RWPE2 (cell line): ENCODE measurements around the gene SYNPO2L.
"Not testable (repeated sequence)": the region's sequence is repeated elsewhere in the genome, so short reads cannot be mapped to it uniquely, and the experiment has no call there.

Source experiments
- ATAC-seq: fragments of 200-7000 bp; cut with Tn5 transposase; 3 replicates; pipeline ENCODE4 v1.9.1; 2021; ENCODE audit warnings: low read depth
- DNase-seq: peaks from one replicate; pipeline ENCODE4 v3.0.0-alpha.2; 2020; ENCODE audit warnings: low spot score
- H3K27ac ChIP-seq: fragments of 450-650 bp; 2 replicates; pipeline ENCODE4 v1.5.1; 2017; ENCODE audit warnings: mild to moderate bottlenecking; ENCODE audit not compliant: poor library complexity, severe bottlenecking
- H3K27me3 ChIP-seq: fragments of 250-450 bp; sonication (Bioruptor Pico); 2 replicates; pipeline ENCODE4 v1.5.1; 2021; ENCODE audit warnings: mild to moderate bottlenecking, moderate library complexity; ENCODE audit not compliant: insufficient read depth, poor library complexity, severe bottlenecking
- H3K36me3 ChIP-seq: fragments of 250-450 bp; sonication (Bioruptor Pico); 2 replicates; pipeline ENCODE4 v1.5.1; 2020; ENCODE audit warnings: low read depth, mild to moderate bottlenecking, moderate library complexity
- H3K4me1 ChIP-seq: fragments of 250-450 bp; sonication (Bioruptor Pico); 2 replicates; pipeline ENCODE4 v1.5.1; 2021; ENCODE audit warnings: mild to moderate bottlenecking, moderate library complexity; ENCODE audit not compliant: insufficient read depth, poor library complexity, severe bottlenecking
- H3K4me3 ChIP-seq: fragments of 250-450 bp; sonication (Bioruptor Pico); 2 replicates; pipeline ENCODE4 v1.5.1; 2021; ENCODE audit warnings: mild to moderate bottlenecking, moderate library complexity; ENCODE audit not compliant: severe bottlenecking
- H3K9me3 ChIP-seq: fragments of 250-450 bp; sonication (Bioruptor Pico); 2 replicates; pipeline ENCODE4 v1.5.1; 2021; ENCODE audit warnings: mild to moderate bottlenecking, moderate library complexity; ENCODE audit not compliant: severe bottlenecking
- TF ChIP-seq, protein P1 (sequence below): fragments of 450-650 bp; IDR thresholded peaks from one replicate; pipeline ENCODE4 v1.5.1; 2017; ENCODE audit warnings: mild to moderate bottlenecking, moderate library complexity; ENCODE audit not compliant: poor library complexity, severe bottlenecking

The SYNPO2L gene, protein sequence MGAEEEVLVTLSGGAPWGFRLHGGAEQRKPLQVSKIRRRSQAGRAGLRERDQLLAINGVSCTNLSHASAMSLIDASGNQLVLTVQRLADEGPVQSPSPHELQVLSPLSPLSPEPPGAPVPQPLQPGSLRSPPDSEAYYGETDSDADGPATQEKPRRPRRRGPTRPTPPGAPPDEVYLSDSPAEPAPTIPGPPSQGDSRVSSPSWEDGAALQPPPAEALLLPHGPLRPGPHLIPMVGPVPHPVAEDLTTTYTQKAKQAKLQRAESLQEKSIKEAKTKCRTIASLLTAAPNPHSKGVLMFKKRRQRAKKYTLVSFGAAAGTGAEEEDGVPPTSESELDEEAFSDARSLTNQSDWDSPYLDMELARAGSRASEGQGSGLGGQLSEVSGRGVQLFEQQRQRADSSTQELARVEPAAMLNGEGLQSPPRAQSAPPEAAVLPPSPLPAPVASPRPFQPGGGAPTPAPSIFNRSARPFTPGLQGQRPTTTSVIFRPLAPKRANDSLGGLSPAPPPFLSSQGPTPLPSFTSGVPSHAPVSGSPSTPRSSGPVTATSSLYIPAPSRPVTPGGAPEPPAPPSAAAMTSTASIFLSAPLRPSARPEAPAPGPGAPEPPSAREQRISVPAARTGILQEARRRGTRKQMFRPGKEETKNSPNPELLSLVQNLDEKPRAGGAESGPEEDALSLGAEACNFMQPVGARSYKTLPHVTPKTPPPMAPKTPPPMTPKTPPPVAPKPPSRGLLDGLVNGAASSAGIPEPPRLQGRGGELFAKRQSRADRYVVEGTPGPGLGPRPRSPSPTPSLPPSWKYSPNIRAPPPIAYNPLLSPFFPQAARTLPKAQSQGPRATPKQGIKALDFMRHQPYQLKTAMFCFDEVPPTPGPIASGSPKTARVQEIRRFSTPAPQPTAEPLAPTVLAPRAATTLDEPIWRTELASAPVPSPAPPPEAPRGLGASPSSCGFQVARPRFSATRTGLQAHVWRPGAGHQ

DNA sequence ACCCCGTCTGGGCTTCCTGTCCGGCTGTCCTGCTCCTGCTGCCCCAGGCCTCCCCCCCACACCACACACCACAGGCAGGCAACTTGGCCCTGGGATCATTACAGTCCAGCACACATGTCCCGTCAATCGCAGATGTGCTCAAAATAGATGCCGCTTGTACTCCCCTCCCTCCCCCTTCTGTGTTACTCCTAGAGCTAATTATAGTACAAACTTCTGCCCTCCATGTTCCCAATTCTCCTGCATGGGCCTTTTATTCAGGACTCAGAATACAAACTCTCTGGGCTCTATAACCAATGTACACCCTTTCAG lies at the start of gene SYNPO2L:
Gene SYNPO2L (minus strand): TSS at position 40 of the 309 bp plus-strand sequence. CDS start 107 bp downstream, outside the sequence.
- TF ChIP-seq, protein P1, sequence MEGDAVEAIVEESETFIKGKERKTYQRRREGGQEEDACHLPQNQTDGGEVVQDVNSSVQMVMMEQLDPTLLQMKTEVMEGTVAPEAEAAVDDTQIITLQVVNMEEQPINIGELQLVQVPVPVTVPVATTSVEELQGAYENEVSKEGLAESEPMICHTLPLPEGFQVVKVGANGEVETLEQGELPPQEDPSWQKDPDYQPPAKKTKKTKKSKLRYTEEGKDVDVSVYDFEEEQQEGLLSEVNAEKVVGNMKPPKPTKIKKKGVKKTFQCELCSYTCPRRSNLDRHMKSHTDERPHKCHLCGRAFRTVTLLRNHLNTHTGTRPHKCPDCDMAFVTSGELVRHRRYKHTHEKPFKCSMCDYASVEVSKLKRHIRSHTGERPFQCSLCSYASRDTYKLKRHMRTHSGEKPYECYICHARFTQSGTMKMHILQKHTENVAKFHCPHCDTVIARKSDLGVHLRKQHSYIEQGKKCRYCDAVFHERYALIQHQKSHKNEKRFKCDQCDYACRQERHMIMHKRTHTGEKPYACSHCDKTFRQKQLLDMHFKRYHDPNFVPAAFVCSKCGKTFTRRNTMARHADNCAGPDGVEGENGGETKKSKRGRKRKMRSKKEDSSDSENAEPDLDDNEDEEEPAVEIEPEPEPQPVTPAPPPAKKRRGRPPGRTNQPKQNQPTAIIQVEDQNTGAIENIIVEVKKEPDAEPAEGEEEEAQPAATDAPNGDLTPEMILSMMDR: no peak
- no peaks in the 10 kb centered on the region for H3K36me3 ChIP-seq
- no peak within 1 kb of the TSS for H3K4me3 ChIP-seq
- no peaks in the 10 kb centered on the region for H3K27me3 ChIP-seq
- no peaks in the 10 kb centered on the region for H3K4me1 ChIP-seq
- H3K9me3 ChIP-seq: no peaks in the 10 kb centered on the region
- DNase-seq (no peak), ATAC-seq (no peak)
- no peak within 1 kb of the TSS for H3K27ac ChIP-seq

DNA sequence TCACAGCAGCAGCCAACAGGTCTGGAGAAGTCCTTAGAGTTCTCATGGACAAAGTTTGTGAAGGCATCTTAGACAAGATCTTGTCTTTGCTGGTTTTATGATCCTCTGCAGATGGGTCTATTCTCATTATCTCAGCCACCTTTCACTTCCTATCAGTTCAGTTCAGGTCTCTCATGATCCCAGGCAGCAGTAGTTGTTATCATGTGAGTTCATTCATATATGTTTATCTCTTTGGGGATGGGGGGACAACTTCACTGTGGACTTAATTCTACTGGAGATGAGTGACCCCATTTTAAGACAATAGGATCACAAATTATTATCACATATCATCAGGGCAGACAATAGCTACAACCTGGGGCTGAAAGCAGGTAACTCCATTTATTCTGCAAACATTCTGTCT lies 48.1 kb upstream of the SYNPO2L start:
- DNase-seq, H3K27me3 ChIP-seq, H3K9me3 ChIP-seq, ATAC-seq, H3K4me3 ChIP-seq, H3K27ac ChIP-seq, H3K4me1 ChIP-seq, H3K36me3 ChIP-seq: not testable (repeated sequence)

DNA sequence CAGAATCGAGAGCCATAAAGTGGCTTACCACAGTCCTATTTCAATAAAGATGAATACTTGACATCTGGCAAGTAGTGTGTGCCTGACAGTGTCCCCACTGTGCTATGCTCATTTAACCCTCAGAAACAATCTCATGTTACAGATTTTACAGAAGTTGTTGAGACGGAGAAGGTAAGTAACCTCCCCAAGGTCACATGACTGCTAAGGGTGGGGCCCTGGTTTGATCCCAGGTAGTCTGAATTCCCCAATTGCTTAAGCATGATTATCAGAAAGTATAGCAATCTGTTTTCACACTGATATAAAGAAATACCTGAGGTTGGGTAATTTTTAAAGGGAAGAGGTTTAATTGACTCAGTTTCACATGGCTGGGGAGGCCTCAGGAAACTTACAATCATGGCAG lies 43.0 kb upstream of the SYNPO2L start:
- H3K27me3 ChIP-seq, H3K36me3 ChIP-seq, ATAC-seq, H3K4me1 ChIP-seq, H3K4me3 ChIP-seq, H3K27ac ChIP-seq, H3K9me3 ChIP-seq, DNase-seq: not testable (repeated sequence)

DNA sequence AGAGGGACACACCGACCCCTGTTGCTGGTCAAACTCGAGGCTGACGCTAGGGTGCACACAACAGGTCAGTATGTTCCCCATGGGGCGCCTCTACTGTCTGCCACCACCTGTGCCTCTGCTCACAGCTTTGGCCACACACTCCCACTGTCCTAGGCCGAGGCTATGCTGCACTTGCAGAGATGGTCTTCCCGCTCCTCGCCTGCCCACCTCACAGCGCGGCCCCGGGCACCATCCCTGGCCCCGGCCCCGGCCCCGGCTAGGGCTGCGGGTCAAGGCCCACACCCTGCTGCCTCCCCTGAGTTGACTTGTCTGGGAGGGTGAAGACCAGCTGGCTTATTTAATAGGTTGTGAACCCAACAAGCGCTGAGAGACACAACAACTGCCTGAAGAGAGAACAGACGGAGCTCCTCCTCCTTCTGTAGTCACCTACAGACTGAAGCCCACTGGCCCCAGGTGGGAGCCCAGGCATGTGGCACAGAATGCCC lies 41.9 kb upstream of the SYNPO2L start, which contains the start of gene AGAP5:
Gene AGAP5 (minus strand): TSS at position 435 of the 485 bp plus-strand sequence. CDS start 354 bp downstream, at position 81.
- not testable (repeated sequence) for H3K36me3 ChIP-seq, ATAC-seq, H3K27ac ChIP-seq, H3K4me1 ChIP-seq, H3K27me3 ChIP-seq, DNase-seq, H3K4me3 ChIP-seq, H3K9me3 ChIP-seq

DNA sequence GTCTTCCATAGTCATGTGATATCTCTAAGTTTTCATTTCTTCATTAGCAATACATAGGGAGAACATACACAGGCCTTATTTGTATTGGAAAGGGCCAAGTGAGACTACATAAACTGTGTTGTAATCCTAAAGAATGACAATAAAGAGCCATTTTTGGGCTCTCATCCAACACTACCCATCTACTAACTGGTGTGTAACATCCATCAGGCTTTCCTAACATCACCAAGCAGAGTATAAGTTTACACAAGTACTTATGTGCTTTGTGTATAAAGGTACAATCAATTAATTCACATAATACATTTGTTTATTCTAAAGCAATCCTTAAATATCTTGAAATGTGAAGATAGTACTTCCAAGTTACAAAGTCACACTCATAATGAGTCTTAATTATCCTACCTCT lies 39.5 kb upstream of the SYNPO2L start:
- not testable (repeated sequence) for DNase-seq, ATAC-seq, H3K27me3 ChIP-seq, H3K4me3 ChIP-seq, H3K36me3 ChIP-seq, H3K4me1 ChIP-seq, H3K27ac ChIP-seq, H3K9me3 ChIP-seq

DNA sequence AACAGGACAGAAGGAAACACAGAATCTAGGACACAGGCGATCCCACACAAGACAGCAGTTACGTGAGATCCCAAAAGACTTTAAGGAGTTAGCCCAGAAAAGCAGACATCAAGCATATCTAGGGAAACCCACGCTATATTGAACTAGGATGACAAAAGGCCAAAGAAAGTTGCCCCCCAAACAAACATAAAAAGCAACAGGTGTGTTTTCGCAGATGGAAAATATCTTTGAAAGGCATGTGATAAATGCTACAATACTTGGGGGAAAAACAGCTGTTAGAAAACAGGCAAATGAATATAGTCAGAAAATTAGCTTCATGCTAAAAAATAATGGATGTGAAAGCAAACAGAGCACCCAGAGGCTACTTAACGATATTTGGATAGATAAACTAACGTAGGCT lies 34.9 kb upstream of the SYNPO2L start:
- H3K9me3 ChIP-seq, H3K4me3 ChIP-seq, ATAC-seq, H3K36me3 ChIP-seq, H3K27ac ChIP-seq, H3K27me3 ChIP-seq, DNase-seq, H3K4me1 ChIP-seq: not testable (repeated sequence)

DNA sequence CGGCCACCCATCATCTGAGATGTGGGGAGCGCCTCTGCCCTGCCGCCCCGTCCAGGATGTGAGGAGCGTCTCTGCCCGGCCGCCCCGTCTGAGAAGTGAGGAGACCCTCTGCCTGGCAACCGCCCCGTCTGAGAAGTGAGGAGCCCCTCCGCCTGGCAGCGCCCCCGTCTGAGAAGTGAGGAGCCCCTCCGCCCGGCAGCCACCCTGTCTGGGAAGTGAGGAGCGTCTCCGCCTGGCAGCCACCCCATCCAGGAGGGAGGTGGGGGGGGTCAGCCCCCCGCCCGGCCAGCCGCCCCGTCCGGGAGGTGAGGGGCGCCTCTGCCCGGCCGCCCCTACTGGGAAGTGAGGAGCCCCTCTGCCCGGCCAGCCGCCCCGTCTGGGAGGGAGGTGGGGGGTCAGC lies 33.8 kb upstream of the SYNPO2L start:
- not testable (repeated sequence) for H3K4me1 ChIP-seq, H3K36me3 ChIP-seq, DNase-seq

DNA sequence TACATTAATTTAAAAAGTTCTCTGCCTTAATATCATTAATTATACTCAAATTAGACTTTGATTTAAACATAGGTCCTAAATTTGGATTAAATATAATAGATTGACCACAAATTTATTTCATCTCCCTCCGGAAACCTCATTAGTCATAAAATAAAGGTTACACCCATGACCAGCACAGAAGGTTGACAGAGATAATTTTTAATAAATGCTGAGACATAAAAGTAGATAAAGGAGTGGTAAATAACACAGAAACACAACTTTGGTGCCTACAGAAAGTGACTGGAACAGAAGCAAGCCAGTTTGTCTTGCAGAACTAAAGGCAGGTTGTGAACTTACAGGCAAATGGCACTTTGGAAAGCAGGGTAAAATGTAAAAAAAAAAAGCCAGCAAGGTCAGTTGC lies 31.8 kb upstream of the SYNPO2L start:
- H3K4me1 ChIP-seq, H3K27ac ChIP-seq, H3K27me3 ChIP-seq, H3K9me3 ChIP-seq, H3K36me3 ChIP-seq, DNase-seq, ATAC-seq, H3K4me3 ChIP-seq: not testable (repeated sequence)

More for the DNA sequence above, 33.8 kb upstream of the SYNPO2L start:
- not testable (repeated sequence) for H3K27ac ChIP-seq, ATAC-seq, H3K9me3 ChIP-seq, H3K4me3 ChIP-seq, H3K27me3 ChIP-seq

DNA sequence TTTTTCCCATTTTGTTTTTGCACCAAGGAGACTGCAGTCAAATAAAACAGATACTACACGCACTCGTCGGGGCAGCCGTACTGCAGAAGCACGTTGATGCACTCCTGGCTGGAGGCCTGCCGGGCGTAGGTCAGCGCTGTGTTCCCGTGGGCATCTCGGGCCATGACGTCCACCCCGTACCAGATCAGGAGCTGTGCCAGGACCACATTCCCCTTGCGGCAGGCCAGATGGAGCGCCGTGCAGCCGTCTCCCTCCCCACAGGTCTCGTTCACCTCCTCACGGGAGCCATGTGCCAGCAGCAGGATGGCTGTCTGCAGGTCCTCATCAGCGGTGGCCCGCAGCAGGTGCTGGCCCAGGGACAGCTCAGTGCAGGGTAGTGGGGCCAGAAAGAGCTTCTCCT lies 18.7 kb upstream of the SYNPO2L start:
- not testable (repeated sequence) for H3K36me3 ChIP-seq, H3K4me1 ChIP-seq, H3K27ac ChIP-seq, ATAC-seq, H3K27me3 ChIP-seq, H3K4me3 ChIP-seq, H3K9me3 ChIP-seq, DNase-seq

DNA sequence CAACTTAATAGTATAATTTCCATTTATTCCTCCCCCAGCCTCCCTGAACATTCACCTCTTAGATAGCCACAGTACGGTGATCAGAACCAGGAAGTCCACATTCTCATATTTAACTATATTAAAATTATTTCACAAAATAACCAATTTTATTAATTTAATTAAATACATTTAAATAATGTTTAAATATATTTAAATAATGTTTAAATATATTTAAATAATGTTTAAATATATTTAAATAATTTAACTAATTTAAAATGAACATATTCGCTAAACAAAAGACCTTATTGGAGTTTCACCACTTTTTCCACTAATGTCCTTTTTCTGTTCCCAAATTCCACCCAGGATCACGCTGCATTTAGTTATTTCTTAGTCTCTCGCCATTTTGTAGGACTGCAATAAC lies 12.5 kb upstream of the SYNPO2L start:
- DNase-seq, ATAC-seq, H3K4me1 ChIP-seq, H3K27ac ChIP-seq, H3K9me3 ChIP-seq, H3K27me3 ChIP-seq, H3K4me3 ChIP-seq, H3K36me3 ChIP-seq: not testable (repeated sequence)
